LHCN-M2 (cell line): ENCODE results near the gene NDUFS4. TPM values are rescaled to one million over a fixed set of nuclear protein-coding genes. Genes with fewer than 3 reads are reported as not detected.
"Not testable (repeated sequence)": the region's sequence is repeated elsewhere in the genome, so short reads cannot be mapped to it uniquely, and the experiment has no call there.

Experiments used
- DNase-seq: peaks from one replicate; pipeline ENCODE4 v3.0.0-alpha.2; 2012; ENCODE audit warnings: low read depth
- total RNA-seq: library from RNA; depleted of rRNA; stranded (reverse); fragments of >200 nt; gene quantifications from 2 replicates; pipeline ENCODE4 v1.2.3, GENCODE V29; 2014; rRNA removed

Gene NDUFS4
- total RNA-seq, 1 experiment from 2014 or later, result 90.5 TPM

DNA sequence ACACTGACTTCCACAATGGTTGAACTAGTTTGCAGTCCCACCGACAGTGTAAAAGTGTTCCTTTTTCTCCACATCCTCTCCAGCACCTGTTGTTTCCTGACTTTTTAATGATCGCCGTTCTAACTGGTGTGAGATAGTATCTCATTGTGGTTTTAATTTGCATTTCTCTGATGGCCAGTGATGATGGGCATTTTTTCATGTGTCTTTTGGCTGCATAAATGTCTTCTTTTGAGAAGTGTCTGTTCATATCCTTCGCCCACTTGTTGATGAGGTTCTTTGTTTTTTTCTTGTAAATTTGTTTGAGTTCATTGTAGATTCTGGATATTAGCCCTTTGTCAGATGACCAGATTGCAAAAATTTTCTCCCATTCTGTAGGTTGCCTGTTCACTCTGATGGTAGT lies 100.1 kb downstream of the NDUFS4 start:
- DNase-seq, result not testable (repeated sequence)

DNA sequence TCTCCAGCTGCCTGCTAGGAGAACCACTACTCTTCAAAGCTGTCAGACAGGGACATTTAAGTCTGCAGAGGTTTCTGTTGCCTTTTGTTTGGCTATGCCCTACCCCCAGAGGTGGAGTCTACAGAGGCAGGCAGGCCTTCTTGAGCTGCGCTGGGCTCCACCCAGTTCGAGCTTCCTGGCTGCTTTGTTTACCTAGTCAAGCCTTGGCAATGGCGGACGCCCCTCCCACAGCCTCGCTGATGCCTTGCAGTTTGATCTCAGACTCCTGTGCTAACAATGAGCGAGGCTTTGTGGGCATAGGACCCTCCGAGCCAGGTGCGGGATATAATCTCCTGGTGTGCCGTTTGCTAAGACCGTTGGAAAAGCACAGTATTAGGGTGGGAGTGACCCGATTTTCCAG lies 104.9 kb downstream of the NDUFS4 start:
- DNase-seq, result not testable (repeated sequence)

DNA sequence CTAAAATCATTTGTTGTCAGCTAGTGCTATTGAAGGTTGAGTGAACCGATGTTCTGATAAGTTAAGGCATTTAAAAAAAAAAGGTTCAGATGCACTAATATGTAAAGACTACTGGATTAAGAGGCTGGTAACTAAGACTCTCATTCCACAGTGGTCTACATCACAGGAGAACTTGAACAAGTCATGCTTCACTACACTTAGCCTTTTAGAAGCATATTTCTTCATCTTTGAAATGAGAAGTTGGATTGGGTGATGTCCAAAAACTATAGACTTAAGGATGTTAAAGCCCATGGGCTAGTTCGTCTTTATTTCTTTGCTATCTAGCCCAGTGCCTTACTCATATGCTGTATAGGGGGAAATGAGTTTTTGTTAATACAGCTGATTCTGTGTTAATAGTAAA lies 107.2 kb downstream of the NDUFS4 start:
- DNase-seq, result no peak

DNA sequence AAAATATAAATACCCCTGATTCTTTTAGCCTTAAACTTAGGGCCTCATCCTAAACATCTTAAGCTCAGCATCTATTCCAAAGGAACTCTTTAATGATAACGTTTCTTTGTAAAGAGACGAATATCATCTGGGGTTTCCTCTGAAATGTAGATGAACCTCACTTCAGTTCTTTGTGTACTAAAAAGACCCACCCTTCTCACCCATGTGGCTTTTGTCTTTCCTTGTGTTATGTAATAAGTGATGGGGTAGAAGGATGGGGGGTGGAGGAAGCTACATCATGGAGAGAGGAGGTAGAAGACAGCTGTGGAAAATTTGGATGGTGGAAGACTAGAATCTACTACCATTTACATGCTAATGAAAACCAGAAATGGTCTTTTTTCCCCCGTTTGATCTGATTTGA lies 111.0 kb downstream of the NDUFS4 start:
- no peak for DNase-seq

DNA sequence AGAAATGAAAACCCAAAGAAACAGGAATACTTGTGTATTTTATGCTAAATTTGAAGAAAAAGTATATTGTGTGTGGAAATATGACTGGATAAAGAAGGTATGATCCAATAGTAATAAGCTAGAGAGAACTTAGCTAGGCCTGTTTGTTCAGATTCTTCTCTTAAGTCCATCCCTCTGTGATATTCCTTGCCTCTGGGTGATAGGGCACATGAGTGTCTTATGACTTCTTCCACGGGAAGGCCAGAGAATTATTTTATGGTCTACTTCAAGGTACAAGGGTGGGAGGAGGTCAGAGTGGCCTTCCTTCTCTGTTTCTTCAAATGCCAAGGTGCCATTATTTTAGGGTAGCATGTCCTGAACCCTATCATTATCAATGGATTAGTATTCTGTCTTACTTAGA lies 113.7 kb downstream of the NDUFS4 start:
- no peak for DNase-seq

DNA sequence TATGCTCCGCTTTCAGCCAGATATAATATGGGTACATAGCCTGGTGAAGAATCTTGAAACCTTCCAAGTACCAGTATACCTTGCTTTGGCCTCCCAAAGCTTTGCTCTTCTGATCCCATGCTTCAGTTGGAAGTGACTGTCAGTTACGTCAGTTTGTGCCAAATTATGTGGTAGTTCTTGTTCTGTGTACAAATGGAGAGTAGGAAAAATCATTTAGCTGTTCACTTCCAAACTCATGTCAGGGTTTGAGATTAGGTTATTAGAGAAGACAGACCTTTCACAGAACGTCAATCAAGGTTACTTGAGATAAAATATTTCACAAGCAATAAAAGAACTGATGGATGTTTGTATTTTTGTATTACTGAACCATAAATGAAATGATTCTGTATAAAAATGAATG lies 117.2 kb downstream of the NDUFS4 start:
- no peak for DNase-seq

DNA sequence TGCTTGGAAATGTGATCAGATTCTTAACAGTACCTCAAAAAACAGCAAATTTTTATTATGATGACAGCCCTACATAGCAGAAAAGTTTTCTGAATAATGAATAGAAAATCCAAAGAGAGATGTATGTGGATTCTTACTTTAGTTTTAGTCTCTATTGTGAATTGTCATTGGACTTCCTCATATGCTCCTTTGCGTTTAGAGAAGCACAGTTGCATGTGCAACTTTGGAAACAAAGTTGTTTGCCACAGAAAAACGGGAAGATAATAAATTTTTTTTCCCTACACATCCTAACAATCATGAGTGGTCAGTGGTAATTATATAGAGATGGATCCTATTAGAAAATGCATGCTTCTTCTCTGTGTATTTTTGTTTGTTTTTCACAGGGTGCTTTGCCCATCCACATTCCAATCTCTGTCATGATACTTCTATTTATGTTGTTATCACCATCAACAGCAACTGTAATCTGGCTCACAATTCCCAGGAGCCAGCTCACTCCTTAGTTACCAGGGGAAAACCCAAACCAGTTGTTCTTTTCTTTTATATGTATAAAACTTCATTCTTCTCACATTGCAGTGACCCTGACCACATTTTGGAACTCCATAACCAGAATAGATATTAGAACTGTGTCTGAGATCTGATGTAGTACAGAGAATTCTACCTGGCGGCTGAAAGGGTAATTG lies 118.7 kb downstream of the NDUFS4 start:
- peak; percentile 85 for DNase-seq

DNA sequence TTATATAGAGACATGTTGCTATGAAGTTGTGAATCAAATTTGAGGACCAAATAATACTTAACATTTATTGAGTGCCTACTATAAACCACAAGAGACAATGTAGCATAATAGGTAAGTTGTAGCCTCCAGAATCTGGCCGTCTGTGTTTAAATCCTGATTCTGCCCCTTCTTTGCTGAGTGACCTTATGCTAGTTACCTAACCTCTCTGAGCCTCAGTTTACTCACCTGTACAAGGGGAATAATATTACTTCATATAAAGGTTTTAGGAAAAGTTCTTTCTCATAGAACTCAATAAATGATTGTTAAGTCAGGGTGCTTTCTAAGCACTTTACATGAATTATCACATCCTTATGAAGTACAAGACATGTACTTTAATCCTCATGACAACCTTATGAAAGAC lies 120.6 kb downstream of the NDUFS4 start:
- no peak for DNase-seq

DNA sequence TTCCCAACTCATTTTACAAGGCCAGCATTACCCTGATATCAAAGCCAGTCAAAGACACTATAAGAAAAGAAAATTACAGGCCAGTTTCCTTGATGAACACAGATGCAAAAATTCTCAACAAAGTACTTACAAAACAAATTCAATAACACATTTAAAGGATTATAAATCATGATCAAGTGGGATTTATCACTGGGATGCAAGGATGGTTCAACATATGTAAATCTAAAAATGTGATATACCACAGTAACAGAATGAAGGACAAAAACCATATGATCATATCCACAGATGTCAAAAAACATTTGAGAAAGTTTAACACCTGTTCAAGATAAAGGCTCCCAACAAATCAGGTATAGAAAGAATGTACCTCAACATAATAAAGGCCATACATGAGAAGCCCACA lies 130.6 kb downstream of the NDUFS4 start:
- DNase-seq, result no peak

DNA sequence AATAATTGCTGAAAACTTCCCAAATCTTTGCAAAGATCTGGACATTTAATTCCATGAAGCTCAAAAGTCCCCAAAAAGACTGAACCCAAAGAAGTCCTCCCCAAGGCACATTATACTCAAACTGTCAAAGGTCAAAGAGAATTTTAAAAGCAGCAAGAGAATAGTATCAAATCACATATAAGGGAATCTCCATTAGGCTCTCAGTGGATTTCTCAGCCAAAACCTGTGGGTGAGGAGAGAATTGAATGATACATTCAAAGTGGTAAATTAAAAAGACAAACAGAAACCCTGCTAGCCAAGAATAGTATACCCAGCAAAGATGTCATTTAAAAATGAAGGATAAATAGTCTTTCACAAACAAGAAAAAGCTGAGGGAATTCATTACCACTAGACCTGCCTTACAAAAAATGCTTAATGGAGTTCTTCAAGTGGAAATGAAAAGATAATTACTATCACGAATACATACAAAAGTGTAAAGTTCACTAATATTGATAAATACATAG lies 134.1 kb downstream of the NDUFS4 start:
- no peak for DNase-seq

DNA sequence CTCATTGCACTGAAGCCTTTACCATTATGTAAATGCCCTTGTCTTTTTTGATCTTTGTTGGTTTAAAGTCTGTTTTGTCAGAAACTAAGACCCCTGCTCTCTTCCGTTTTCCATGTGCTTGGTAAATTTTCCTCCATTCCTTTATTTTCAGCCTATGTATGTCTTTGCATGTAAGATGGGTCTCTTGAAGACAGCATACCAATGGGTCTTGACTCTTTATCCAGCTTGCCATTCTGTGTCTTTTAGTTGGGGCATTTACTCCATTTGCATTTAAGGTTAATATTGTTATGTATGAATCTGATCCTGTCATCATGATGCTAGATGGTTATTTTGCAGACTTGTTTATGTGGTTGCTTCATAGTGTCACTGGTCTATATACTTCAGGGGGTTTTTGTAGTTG lies 150.0 kb downstream of the NDUFS4 start:
- DNase-seq, result not testable (repeated sequence)

DNA sequence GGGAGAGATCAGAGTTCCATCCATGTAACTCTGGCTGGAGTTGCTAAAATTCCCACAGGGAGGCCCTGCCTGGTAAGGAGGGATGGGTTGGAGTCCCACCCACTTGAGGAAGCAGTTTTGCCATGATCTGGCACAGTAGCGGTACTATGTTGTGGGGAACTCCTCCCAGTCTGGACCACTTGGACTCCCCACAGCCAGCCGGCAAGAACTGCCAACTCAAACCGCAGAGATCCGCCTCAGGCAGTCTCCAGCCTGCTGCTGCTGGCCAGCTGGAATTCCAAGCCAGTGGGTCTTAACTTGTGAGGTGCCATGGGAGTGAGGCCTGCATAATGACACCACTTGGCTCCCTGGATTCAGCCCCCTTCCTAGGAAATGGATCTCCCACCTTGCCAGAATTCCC lies 151.9 kb downstream of the NDUFS4 start:
- no peak for DNase-seq

DNA sequence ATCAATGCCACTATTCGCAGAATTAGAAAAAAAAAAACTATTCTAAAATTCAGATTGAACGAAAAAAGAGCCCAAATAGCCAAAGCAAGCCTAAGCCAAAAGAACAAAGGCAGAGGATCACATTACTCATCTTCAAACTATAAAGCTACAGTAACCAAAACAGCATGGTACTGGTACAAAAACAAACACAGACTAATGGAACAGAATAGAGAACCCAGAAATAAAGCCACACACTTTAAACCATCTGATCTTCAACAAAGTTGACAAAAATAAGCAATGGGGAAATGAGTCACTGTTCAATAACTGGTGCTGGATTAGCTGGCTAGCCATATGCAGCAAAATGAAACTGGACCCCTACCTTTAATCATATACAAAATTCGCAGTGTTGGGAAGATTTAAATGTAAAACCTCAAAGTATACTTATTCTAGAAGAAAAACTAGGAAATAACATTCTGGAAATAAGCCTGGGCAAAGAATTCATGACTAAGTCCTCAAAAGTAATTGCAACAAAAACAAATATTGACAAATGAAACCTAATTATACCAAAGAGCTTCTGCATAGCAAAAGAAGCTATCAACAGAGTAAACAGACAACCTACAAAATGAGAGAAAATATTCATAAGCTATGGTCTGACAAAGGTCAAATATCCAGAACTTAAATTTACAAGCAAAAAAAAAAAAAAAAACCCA lies 153.7 kb downstream of the NDUFS4 start:
- DNase-seq, result peak; percentile 4

DNA sequence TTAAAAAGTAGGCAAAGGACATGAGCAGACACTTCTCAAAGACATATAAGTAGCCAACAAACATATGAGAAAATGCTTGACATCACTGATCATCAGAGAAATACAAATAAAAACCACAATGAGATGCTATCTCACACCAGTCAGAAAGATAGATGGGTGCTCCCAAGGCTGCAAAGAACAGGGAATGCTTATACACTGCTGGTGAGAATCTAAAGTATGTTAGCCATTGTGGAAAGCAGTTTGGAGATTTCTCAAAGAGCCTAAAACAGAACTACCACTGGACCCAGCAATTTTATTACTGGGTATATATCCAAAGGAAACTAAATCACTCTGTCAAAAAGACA lies 154.2 kb downstream of the NDUFS4 start:
- no peak for DNase-seq

DNA sequence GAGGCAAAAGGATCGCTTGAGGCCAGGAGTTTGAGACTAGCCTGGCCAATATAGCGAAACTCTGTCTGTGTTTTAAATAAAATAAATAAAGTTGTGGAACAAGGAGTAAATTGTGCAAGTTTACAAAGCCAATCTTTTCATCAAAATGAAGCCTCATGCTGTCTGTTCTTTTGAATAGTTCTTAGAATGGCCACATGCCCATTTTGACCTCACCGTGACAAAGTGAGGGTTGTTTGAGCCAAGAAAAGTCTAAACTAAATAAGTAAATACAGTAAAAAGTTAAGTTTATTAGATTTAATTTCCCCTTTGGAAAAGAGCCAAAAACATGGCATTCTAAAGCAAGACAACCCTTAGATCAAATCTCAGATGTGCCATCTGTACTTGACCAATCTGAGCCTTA lies 165.7 kb downstream of the NDUFS4 start:
- no peak for DNase-seq

DNA sequence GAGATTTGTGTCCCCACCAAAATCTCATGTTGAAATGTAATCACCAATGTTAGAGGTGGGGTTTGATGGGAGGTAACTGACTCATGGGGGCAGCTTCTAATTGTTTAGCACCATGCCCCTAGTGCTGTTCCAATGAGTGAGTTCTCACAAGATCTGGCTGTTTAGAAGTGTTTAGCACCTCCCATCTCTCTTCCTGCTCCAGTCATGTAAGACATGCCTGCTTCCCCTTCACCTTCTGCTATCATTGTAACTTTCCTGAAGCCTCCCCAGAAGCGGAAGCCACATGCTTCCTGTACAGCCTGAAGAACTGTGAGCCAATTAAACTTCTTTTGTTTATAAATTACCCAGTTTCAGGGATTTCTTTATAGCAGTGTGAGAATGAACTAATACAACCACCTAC lies 170.5 kb downstream of the NDUFS4 start:
- DNase-seq, result no peak

Other genes starting within 250 kb of the NDUFS4 start
- gene FST, start 80.0 kb upstream of the NDUFS4 start, total RNA-seq, result 4.7 and 8.4 TPM in 2 replicates